ENCODE results near the gene RXRB.

GRCh38 chr6:33167374-33168283 lies 32.8 kb downstream of the RXRB start:
- TF ChIP-seq, protein P1, sequence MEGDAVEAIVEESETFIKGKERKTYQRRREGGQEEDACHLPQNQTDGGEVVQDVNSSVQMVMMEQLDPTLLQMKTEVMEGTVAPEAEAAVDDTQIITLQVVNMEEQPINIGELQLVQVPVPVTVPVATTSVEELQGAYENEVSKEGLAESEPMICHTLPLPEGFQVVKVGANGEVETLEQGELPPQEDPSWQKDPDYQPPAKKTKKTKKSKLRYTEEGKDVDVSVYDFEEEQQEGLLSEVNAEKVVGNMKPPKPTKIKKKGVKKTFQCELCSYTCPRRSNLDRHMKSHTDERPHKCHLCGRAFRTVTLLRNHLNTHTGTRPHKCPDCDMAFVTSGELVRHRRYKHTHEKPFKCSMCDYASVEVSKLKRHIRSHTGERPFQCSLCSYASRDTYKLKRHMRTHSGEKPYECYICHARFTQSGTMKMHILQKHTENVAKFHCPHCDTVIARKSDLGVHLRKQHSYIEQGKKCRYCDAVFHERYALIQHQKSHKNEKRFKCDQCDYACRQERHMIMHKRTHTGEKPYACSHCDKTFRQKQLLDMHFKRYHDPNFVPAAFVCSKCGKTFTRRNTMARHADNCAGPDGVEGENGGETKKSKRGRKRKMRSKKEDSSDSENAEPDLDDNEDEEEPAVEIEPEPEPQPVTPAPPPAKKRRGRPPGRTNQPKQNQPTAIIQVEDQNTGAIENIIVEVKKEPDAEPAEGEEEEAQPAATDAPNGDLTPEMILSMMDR (conservative IDR thresholded peaks at IDR 0.05; ENCODE audit: low read length): no peak
- no peak for TF ChIP-seq EZH2phosphoT487 (IDR thresholded peaks at IDR 0.05; ENCODE audit: borderline replicate concordance)
